ENCODE data around the gene WDR46.

- TF ChIP-seq CTCF (IDR thresholded peaks at IDR 0.05; ENCODE audit: poor library complexity, severe bottlenecking) (no peak), POLR2AphosphoS5 (IDR thresholded peaks at IDR 0.05) (no peak), TAF1 (IDR thresholded peaks at IDR 0.05; ENCODE audit: low read depth) (no peak), EP300 (conservative IDR thresholded peaks at IDR 0.05; ENCODE audit: poor library complexity, severe bottlenecking) (no peak), REST (IDR thresholded peaks at IDR 0.05; ENCODE audit: borderline replicate concordance) (no peak), SMC3 (conservative IDR thresholded peaks at IDR 0.05; ENCODE audit: poor library complexity) (no peak), EZH2 (IDR thresholded peaks at IDR 0.05; ENCODE audit: borderline replicate concordance, insufficient read depth, low read length, poor library complexity, severe bottlenecking) (no peak), MXI1 (conservative IDR thresholded peaks at IDR 0.05; ENCODE audit: poor library complexity, severe bottlenecking) (no peak)
Observed at GRCh38 chr6:33278392-33278741, 10.7 kb downstream of the WDR46 start.
